ENCODE results near the gene NLGN1.

DNA sequence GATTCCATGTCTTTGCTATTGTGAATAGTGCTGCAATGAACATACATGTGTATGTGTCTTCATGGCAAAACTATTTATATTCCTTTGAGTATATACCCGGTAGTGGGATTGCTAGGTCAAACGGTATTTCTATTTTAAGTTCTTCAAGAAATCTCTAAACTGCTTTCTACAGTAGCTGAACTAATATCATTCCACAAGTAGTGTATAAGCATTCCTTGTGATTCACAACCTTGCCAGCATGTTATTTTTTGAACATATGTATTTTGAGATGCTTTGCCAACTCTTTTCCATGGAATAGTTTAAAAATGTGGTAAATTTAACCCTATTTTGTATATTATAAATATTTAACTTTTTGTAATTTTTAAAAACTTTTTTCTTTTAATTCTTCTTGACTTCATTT, 868.9 kb downstream of the NLGN1 start:
- TF ChIP-seq, protein P1, sequence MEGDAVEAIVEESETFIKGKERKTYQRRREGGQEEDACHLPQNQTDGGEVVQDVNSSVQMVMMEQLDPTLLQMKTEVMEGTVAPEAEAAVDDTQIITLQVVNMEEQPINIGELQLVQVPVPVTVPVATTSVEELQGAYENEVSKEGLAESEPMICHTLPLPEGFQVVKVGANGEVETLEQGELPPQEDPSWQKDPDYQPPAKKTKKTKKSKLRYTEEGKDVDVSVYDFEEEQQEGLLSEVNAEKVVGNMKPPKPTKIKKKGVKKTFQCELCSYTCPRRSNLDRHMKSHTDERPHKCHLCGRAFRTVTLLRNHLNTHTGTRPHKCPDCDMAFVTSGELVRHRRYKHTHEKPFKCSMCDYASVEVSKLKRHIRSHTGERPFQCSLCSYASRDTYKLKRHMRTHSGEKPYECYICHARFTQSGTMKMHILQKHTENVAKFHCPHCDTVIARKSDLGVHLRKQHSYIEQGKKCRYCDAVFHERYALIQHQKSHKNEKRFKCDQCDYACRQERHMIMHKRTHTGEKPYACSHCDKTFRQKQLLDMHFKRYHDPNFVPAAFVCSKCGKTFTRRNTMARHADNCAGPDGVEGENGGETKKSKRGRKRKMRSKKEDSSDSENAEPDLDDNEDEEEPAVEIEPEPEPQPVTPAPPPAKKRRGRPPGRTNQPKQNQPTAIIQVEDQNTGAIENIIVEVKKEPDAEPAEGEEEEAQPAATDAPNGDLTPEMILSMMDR (IDR thresholded peaks at IDR 0.05): no peak
- TF ChIP-seq POLR2A (IDR thresholded peaks at IDR 0.05; ENCODE audit: low read depth) (no peak), POLR2AphosphoS5 (IDR thresholded peaks at IDR 0.05) (no peak), EP300 (IDR thresholded peaks at IDR 0.05) (no peak)
